Measurements from ENCODE around the gene IGHMBP2.

Gene IGHMBP2

DNA sequence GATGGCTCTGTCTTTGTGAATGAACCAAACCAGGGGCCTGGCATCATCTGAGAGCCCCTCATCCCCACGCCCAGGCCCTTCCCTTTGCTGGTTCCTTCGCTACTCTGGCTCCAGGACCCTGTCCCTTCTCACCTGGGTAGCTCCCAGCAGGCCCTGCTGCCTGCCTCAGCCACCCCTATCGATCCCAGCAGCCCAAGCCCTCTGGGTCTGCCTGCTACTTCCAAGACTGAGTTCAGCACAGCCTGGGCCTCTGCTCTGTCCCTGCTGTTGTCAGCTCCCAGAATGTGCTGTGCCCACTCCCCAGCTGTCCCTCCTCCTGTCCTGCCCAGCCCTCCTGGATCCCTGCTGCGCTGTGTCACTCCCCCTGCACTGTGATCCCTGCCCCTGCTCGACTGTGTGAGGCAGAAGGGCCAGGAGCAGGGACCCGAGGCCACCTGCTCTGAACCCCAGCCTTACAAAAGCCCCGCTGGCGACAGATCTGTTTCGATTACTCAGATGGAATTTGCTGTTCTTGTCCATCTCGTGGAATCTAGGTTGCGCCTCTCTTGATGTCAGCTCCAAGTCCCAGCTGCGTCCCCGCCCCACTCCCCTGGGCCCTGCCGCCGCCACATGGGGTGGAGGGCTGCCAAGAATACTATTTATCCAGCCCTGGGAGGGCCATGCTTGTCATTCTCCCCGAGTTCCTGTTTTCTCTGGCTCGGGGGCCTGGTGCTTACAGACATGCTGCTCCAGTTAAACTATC lies 13.0 kb upstream of the IGHMBP2 start:
- no peak for DNase-seq

GRCh38 chr11:68891351-68891948 lies 12.2 kb upstream of the IGHMBP2 start:
- DNase-seq = no peak

DNA sequence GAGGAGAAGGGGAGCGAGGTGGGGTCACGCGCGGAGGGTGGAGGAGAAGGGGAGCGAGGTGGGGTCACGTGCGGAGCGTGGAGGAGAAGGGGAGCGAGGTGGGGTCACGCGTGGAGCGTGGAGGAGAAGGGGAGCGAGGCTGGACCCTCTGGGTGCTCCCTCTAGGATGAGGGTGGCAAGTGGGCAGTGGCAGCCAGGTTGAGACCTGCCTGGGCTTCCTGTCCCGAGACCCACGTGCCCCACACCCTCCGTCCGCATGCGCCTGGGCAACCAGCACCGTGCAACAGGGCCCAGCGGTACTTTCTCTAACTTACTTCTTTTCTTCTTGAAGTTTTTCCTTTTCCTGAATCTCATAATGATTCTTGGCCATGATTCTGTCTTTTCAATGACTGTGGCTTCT lies 11.1 kb upstream of the IGHMBP2 start:
- DNase-seq = no peak

- DNase-seq = no peak
Measured at GRCh38 chr11:68893282-68893681, 10.4 kb upstream of the IGHMBP2 start.

DNA sequence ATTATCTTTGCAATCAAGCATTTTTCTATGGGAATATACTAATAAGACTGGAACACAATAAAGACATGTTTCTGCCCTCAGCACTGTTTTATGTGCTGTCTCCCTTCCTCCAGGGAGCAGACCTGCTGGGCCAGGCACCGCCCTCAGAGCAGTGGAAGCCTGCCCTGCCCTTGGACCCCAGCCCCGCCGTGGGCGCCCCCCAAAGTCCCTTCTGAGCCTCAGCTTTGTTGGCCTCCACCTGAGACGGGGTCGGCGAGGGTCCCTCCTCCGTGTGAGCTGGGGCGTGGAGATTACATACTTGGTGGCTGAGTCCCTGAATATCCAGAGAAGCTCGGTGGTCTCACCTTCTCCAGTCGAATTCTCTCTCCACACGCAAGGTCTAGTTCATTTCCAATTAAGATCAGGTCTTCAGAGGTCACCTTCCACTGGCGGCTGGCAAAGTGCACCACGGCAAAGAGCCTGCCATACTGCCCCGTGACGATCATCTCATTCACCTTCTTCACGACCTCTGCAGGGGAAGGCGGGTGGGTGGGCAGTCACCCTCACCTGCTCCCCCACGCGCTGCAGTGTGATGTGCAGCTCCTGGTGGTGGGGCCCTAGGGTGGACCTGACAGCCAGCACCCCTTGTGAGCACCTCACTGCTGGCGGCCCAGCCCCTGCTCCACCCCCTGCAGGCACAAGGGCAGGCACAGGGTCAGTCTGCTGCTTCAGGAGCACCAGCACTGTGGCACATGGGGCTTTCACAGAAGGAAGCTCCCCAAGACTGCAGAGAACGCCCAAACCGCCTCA lies 7.3 kb upstream of the IGHMBP2 start:
- no peak for DNase-seq

- no peak for DNase-seq
Measured at GRCh38 chr11:68897441-68897840, 6.2 kb upstream of the IGHMBP2 start.

GRCh38 chr11:68900835-68901381 lies 2.8 kb upstream of the IGHMBP2 start:
- DNase-seq = no peak

GRCh38 chr11:68904248-68904847 lies 657 bp downstream of the IGHMBP2 start:
- no peak for DNase-seq

DNA sequence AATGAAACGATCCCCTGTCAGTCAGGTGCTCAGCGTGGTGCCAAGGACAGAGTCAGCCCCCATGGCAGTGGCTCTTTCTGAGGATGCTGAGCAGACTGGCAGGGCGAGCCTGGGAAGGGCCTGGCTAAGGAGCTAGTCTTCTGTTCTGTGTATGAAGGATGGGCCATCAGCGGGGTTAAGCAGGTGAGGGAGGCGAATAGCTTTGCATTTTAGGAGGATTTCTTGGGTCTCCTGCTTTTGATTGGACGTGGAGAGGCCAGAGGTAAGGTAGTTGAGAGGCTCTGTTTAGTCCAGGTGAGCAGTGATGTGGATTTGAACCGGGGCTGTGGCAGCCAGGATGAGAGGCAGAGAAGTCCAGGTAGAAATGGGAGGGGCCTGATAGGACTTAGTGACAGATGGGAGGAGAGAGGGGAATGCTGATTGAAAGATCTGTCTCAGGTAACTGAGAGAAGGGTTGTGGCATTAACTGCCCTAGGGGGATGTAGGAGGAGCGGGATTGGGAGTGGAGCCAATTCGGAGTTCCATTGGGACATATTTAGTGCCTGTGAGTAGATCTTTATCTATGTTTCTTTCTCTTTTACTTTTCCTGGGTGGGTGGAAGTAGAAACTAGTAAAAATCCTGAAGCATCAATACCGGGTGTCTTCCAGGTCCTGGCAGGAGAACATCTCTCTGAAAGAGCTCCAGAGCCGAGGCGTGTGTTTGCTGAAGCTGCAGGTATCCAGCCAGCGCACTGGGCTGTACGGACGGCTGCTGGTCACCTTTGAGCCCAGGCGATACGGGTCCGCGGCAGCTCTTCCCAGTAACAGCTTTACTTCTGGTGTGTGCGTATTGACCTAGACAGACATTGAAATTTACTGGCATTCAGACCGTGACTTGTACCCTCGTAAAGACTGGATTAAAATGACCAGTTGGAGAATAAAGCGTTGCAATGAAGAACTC lies 2.0 kb downstream of the IGHMBP2 start:
- no peak for DNase-seq

GRCh38 chr11:68908273-68908672 lies 4.6 kb downstream of the IGHMBP2 start:
- no peak for DNase-seq

DNA sequence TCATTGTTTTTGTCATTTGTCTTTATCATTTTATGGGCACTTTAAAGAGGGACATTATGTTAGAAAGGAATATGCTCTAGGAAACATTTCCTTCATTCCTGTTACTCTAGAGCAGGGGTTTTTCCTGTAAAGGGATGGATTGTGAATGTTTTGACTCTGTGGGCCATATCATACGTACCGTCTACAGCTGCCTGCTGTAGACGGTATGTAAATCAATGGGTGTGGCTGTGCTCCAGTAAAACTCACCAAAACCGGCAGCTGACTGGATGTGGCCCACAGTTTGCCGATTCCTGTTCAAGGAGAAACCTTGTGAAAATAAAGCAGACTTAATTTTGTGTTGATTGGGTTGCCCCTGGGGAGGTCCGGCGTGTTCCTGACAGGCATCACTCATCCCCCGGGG lies 7.3 kb downstream of the IGHMBP2 start:
- DNase-seq = no peak

DNA sequence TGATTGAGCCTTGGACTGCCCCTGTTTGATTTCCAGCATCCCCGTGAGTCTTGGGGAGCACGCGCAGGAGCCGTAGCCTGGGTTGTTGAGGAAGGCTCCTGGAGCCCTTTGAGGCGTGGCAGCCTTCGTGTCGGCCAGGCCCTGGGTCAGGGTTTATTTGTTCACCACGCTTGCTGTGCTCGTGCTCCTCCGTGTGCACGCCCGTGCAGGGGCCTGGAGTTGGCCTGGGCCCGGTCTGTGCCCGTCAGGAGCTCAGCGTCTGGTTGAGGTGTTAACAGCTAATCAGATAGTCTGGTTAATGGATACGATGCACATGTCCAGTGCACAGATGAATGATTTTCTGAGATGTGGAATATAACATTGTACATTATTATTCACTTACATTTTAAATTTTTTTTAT lies 8.0 kb downstream of the IGHMBP2 start:
- DNase-seq = no peak

- DNase-seq = no peak
Measured at GRCh38 chr11:68912254-68912653, 8.6 kb downstream of the IGHMBP2 start.

GRCh38 chr11:68913188-68913587 lies 9.5 kb downstream of the IGHMBP2 start:
- DNase-seq = no peak

- no peak for DNase-seq
Measured at GRCh38 chr11:68914761-68915160, 11.1 kb downstream of the IGHMBP2 start.

- DNase-seq = no peak
Measured at GRCh38 chr11:68916439-68916838, 12.7 kb downstream of the IGHMBP2 start.

DNA sequence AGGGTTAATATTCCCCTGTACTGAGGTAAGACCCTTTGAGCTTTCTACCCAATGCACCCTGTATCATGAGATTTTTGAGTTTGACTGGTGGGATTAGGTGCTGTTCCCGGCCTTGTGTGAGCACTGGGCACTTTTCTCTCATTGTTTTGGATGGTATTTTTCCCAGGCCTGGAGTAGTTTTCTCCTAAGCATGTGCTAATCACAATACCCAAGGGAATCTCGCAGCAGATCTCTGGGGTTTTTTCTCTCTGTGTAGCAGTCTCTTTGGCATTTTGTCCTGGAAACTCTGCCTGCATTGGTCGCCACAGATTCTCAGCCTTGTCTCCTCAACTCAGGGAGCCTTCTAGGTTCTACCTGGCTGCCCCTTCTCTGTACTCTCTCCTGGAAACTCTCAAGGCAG lies 19.9 kb downstream of the IGHMBP2 start:
- no peak for DNase-seq

DNA sequence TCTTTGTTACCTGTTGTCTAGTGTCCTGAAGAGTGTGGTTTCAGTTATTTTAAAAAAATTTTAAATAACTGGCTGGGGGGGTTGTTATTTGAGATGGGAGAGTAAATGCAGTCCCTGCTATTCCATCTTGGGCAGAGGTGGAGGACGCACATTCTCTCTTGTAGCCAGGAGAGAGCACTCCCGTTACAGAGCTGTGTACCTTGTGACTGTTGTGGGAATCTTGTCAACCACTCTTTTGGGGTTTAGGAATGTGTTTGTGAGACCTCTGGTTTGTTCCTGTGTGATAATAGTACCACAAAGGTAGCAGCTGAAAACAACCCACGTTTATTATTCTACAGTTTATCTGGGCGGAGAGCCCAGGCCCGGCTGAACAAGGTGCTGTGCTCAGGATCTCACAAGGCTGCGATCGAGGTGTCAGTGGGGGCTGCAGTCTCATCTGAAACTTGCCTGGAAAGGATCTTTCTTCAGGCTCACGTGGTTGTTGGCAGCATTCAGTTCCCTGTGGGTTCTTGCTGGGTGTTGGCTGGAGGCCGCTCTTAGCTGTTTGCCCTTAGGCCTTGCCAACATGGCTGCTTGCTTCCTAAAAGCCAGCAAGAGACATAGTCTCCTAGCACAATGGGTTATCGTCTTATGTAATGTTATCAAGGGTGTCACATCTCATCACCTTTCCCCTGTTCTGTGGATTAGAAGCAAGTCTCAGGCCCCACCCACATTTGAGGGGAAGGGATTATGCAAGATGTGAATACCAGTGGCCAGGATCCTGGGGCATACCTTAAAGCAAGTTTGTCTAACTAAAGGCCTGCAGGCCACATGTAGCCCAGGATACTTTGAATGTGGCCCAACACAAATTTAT lies 20.6 kb downstream of the IGHMBP2 start:
- no peak for DNase-seq

DNA sequence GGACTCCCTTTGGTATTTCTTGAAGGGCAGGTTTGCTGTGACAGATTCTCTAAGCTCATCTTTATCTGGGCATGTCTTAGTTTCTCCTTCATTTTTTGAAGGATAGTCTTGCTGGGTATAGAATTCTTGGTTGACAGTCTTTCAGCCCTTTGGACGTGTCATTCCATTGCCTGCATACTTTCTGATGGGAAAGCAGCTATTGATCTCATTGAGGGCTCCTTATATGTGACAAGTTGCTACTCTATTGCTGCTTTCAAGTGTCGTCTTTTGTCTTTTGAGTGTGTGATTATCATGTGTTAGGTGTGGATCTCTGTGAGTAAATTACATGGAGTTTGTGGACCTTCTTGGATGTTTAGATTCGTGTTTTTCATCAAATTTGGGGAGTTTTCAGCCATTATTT lies 21.9 kb downstream of the IGHMBP2 start:
- no peak for DNase-seq

DNA sequence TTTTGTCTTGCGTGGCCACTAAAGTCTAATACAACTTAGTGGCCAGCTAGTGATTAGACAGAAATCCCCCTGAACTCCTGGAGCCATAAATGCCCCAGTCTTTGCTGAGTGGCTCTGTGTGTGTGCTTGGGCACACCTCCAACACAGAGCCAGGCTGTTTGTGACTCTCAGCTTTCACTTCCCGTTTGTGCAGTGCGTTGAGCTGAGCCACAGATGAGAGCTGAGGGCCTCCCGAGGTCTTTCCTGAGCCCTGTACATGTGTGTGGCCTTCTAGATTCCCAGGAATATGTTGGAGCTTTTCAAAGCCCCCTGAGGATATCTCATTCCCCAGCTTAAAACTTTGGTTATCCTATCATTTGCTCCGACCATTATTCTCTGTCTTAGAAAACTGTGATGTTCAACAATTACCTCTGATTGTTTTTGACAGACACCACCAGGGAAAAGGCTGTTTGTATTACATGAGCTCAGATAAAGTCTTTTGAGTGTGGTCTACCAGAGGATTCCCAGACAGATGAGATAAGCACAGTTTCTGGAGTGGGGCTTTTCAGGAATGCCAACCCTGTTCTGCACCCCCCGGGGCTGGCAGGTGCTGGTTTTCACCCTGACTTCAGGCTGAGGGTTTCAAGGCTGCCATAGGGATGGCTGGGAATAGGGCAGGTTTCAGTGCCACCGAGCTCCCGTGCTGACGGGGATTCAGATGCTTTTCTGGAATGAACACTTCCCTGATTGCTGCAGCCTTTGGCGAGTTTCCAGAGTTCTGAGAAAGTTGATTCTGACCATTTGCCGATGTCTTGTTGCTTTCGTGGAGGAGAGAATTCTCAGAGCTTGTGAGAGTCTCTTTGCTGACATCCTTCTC lies 23.8 kb downstream of the IGHMBP2 start:
- no peak for DNase-seq
